CD4-positive, alpha-beta T cell (primary cell): ENCODE data around the gene CTNNB1. TPM values are rescaled to one million over a fixed set of nuclear protein-coding genes. Genes with fewer than 3 reads are reported as not detected.

ENCODE experiments used
- ATAC-seq: fragments of 200-7000 bp; cut with Tn5 transposase; one replicate; pipeline ENCODE4 v1.10.0; 2022; ENCODE audit warnings: mild to moderate bottlenecking; ENCODE audit not compliant: poor library complexity
- CTCF ChIA-PET: fragments of 350-600 bp; sonication (Branson Sonifier 250); formaldehyde crosslinking; loops from one replicate; lab custom pipeline; 2021; ENCODE audit warnings: antibody characterized with exemption, inconsistent platforms; lab: Charles Lee
- POLR2A ChIA-PET: fragments of 350-600 bp; sonication (Branson Sonifier 250); formaldehyde crosslinking; loops from one replicate; lab custom pipeline; 2021; ENCODE audit warnings: antibody characterized with exemption, inconsistent platforms; lab: Charles Lee
- DNase-seq, 14 experiments: peaks; one replicate each; pipeline ENCODE4 v3.0.0-alpha.2; 2013 to 2020; ENCODE audit warnings: mixed read lengths in 2 of 14
- H3K27ac ChIP-seq, 2 donors: one replicate each; pipeline versions ENCODE4 v1.5.1 to v1.7.0; 2013; ENCODE audit warnings: low read length in 2 of 2, low read depth in 1 of 2, mild to moderate bottlenecking in 1 of 2
- H3K27me3 ChIP-seq, 2 experiments: 1 replicate in 1 of 2; 2 replicates in 1 of 2; pipeline versions ENCODE4 v1.6.1 to v1.7.0; 2013; ENCODE audit warnings: low read length in 2 of 2, control low read depth in 1 of 2, mild to moderate bottlenecking in 1 of 2, moderate library complexity in 1 of 2; ENCODE audit not compliant: insufficient read depth in 2 of 2, control insufficient read depth in 1 of 2
- H3K36me3 ChIP-seq: one replicate; pipeline ENCODE4 v1.6.1; 2013; ENCODE audit warnings: low read length, control low read depth; ENCODE audit not compliant: insufficient read depth
- H3K4me1 ChIP-seq: one replicate; pipeline ENCODE4 v1.6.1; 2013; ENCODE audit warnings: low read length, control low read depth; ENCODE audit not compliant: insufficient read depth
- H3K4me3 ChIP-seq: one replicate; pipeline ENCODE4 v1.5.1; 2013; ENCODE audit warnings: mild to moderate bottlenecking, low read length, moderate library complexity
- H3K9me3 ChIP-seq, 2 experiments: 1 replicate in 1 of 2; 2 replicates in 1 of 2; pipeline versions ENCODE4 v1.6.1 to v1.7.0; 2013; ENCODE audit warnings: low read length in 2 of 2, mild to moderate bottlenecking in 2 of 2, control low read depth in 1 of 2, moderate library complexity in 1 of 2; ENCODE audit not compliant: control insufficient read depth in 1 of 2, insufficient read depth in 1 of 2
- H3K27ac Mint-ChIP-seq: one replicate; pipeline ENCODE4 v1.8.0; 2020; ENCODE audit warnings: mixed read lengths
- H3K27me3 Mint-ChIP-seq: one replicate; pipeline ENCODE4 v1.8.0; 2021; ENCODE audit warnings: mixed read lengths
- H3K36me3 Mint-ChIP-seq: one replicate; pipeline ENCODE4 v1.8.0; 2021; ENCODE audit warnings: low read depth, mixed read lengths
- H3K4me1 Mint-ChIP-seq: one replicate; pipeline ENCODE4 v1.8.0; 2021; ENCODE audit warnings: low read depth, mixed read lengths
- H3K4me3 Mint-ChIP-seq: one replicate; pipeline ENCODE4 v1.8.0; 2020; ENCODE audit warnings: mild to moderate bottlenecking, mixed read lengths
- H3K9me3 Mint-ChIP-seq: one replicate; pipeline ENCODE4 v1.8.0; 2020; ENCODE audit warnings: mixed read lengths
- CTCF ChIP-seq: fragments of 200-600 bp; IDR thresholded peaks from one replicate; pipeline ENCODE4 v1.8.0; 2022; ENCODE audit warnings: antibody characterized with exemption, mild to moderate bottlenecking
- intact Hi-C, 2 experiments: fragments of 100-400 bp; cut with DNase I in 1 of 2; cut with micrococcal nuclease in 1 of 2; formaldehyde crosslinking; loops; one replicate each; pipeline versions ENCODE4 v1.15.1 to v1.9.0; 2023 to 2025; cut with DNase I, micrococcal nuclease
- total RNA-seq, 174 experiments: library from RNA in 2 of 174; stranded (reverse) in 2 of 174; gene quantifications; one replicate each; pipeline ENCODE4 v1.2.3 and lab custom pipeline; 2021 to 2026

The CTNNB1 gene
- total RNA-seq, 2 experiments from 2014 or later: 226 to 228 TPM

DNA sequence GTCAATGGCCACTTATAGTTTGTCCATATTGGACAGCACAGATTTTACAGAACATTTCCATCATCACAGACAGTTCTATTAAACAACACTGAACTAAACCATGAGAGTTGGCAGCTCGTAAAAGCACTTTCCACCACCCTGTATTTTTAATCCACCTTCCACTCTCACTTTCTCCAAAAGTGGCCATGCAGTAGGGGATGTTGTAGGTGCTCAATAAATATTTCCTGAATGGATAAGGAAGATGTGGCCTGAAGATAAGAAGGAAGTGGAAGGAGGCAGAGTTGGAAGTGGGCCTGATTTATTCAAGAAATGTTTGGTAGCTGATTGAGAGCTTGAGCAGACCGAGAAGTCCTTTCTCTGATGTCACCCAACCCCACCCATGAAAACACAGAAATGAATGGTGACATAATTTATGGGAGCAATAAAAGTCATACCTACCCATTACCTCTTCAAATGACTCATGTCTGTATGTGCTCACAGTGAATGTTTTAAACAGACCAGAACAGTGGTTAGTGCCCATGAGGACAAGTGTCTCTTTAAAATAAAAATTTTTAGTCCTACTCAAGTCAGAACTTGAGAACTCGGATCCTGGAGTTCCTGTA is 39.6 kb upstream of the CTNNB1 start:
- Histone ChIP-seq H3K9me3 (no peaks in the 10 kb centered on the region), H3K4me1 (peaks cover 10% of the 10 kb centered on the region), H3K4me3 (no peak overlapping the region), H3K36me3 (no peaks in the 10 kb centered on the region), H3K27me3 (no peaks in the 10 kb centered on the region), H3K27ac (no peak overlapping the region)
- no peak for ATAC-seq
- no peaks in the 10 kb centered on the region for H3K27me3 Mint-ChIP-seq
- no peak for DNase-seq
- H3K27ac Mint-ChIP-seq: no peak overlapping the region
- no peaks in the 10 kb centered on the region for H3K9me3 Mint-ChIP-seq
- CTCF ChIA-PET: no interaction called here
- H3K36me3 Mint-ChIP-seq: no peaks in the 10 kb centered on the region
- no peak for TF ChIP-seq CTCF
- intact Hi-C loops: no loop called here
- POLR2A ChIA-PET: no interaction called here
- peaks cover 14% of the 10 kb centered on the region for H3K4me1 Mint-ChIP-seq
- H3K4me3 Mint-ChIP-seq: no peak overlapping the region

DNA sequence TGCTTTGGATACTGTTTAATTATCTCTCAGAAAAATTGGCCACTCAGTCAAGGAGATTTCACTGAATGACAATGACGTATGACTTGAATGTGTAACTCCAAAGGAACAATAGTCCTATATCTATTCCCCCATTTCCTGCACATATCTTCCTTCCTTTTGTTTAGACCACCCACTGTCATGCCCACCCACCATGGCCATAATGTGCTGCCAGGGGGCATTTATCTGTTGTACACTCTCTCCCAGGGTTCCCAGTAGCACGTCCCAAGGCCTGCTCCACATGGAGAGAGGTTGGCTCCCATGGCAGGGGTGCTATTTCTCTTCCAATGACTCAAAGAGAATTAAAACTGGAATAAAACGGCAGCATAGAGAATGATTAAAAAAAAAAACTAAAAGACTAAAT is 36.8 kb upstream of the CTNNB1 start:
- Histone ChIP-seq H3K4me1 (peaks cover 11% of the 10 kb centered on the region), H3K4me3 (no peak overlapping the region), H3K9me3 (no peaks in the 10 kb centered on the region), H3K27ac (no peak overlapping the region), H3K36me3 (no peaks in the 10 kb centered on the region), H3K27me3 (no peaks in the 10 kb centered on the region)
- H3K27me3 Mint-ChIP-seq: peaks cover 9% of the 10 kb centered on the region
- no peak for TF ChIP-seq CTCF
- DNase-seq: no peak
- no peaks in the 10 kb centered on the region for H3K9me3 Mint-ChIP-seq
- ChIA-PET CTCF (no interaction called here), POLR2A (no interaction called here)
- H3K4me3 Mint-ChIP-seq: no peak overlapping the region
- peaks cover 24% of the 10 kb centered on the region for H3K4me1 Mint-ChIP-seq
- H3K27ac Mint-ChIP-seq: no peak overlapping the region
- intact Hi-C loops: no loop called here
- ATAC-seq: no peak
- no peaks in the 10 kb centered on the region for H3K36me3 Mint-ChIP-seq

DNA sequence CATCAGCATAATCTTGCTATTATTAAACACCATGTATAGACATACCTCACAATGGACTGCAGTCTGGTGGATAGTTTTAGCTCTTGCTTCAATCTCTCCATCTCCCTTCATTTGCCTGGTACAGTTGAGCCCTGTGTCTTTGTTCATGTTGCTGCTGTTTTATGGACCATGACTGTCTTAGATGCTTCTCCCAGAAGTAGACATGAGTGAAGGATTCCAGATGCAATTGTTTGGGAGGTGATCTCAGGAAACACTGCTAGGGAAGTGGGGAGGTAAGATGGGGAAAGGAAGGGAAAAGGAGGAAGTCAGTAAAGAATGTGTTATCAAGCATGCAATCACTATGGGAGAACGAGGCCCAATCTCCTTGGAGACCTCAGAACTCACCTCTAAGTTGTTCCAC is 36.3 kb upstream of the CTNNB1 start:
- POLR2A ChIA-PET: no interaction called here

More for the DNA sequence above, 36.3 kb upstream of the CTNNB1 start:
- DNase-seq (no peak), ATAC-seq (no peak)
- H3K36me3 Mint-ChIP-seq: no peaks in the 10 kb centered on the region
- no peaks in the 10 kb centered on the region for H3K36me3 ChIP-seq
- H3K4me3 Mint-ChIP-seq: no peak overlapping the region
- CTCF ChIA-PET: no interaction called here
- peaks cover 14% of the 10 kb centered on the region for H3K27me3 Mint-ChIP-seq
- peaks cover 28% of the 10 kb centered on the region for H3K4me1 Mint-ChIP-seq
- intact Hi-C loops: no loop called here
- H3K4me3 ChIP-seq: no peak overlapping the region
- H3K4me1 ChIP-seq: peaks cover 13% of the 10 kb centered on the region
- no peak overlapping the region for H3K27ac ChIP-seq
- no peaks in the 10 kb centered on the region for H3K9me3 ChIP-seq
- H3K27me3 ChIP-seq: no peaks in the 10 kb centered on the region
- no peak overlapping the region for H3K27ac Mint-ChIP-seq
- no peak for TF ChIP-seq CTCF
- no peaks in the 10 kb centered on the region for H3K9me3 Mint-ChIP-seq
